H1 (cell line): ENCODE results near the gene CATSPERD. TPM values are rescaled to one million over a fixed set of nuclear protein-coding genes. Genes with fewer than 3 reads are reported as not detected.

ENCODE experiments used
- CTCF ChIA-PET: fragments of 300-600 bp; sonication (Branson Sonifier 250); formaldehyde crosslinking; loops from one replicate; lab custom pipeline; 2021; ENCODE audit not compliant: partially characterized antibody; lab: Charles Lee
- POLR2A ChIA-PET: fragments of 300-600 bp; sonication (Branson Sonifier 250); formaldehyde crosslinking; loops from one replicate; lab custom pipeline; 2021; ENCODE audit warnings: inconsistent platforms; ENCODE audit not compliant: partially characterized antibody; lab: Charles Lee
- DNase-seq, 2 experiments: peaks; one replicate each; pipeline versions ENCODE4 v3.0.0 to v3.0.0-alpha.2; 2010 to 2022; ENCODE audit warnings: low spot score in 2 of 2, low read depth in 1 of 2, mixed read lengths in 1 of 2
- FAIRE-seq: peaks from 2 replicates; lab custom pipeline; 2011; peaks lifted over from hg19 to GRCh38; lab: Jason Lieb, UNC
- H2AFZ ChIP-seq: 2 replicates; pipeline ENCODE4 v1.8.1; 2012; ENCODE audit warnings: low read length, inconsistent platforms
- H2AK5ac ChIP-seq: 2 replicates; pipeline ENCODE4 v1.6.1; 2013; ENCODE audit warnings: low read depth, low read length
- H2BK120ac ChIP-seq: replicated peaks from 2 replicates; pipeline ENCODE3; 2013; ENCODE audit warnings: low read depth, low read length, inconsistent platforms
- H2BK12ac ChIP-seq: 2 replicates; pipeline ENCODE4 v1.6.1; 2013; ENCODE audit warnings: low read depth, low read length
- H2BK15ac ChIP-seq: 2 replicates; pipeline ENCODE4 v1.6.1; 2013; ENCODE audit warnings: low read length
- H2BK20ac ChIP-seq: 2 replicates; pipeline ENCODE4 v1.6.1; 2013; ENCODE audit warnings: low read length
- H2BK5ac ChIP-seq: 2 replicates; pipeline ENCODE4 v1.6.1; 2013; ENCODE audit warnings: low read depth, low read length
- H3K14ac ChIP-seq: 2 replicates; pipeline ENCODE4 v1.6.1; 2013; ENCODE audit warnings: inconsistent platforms; ENCODE audit not compliant: insufficient read length
- H3K18ac ChIP-seq: 2 replicates; pipeline ENCODE4 v1.6.1; 2013; ENCODE audit warnings: low read length; ENCODE audit errors: extremely low read depth
- H3K23ac ChIP-seq: 2 replicates; pipeline ENCODE4 v1.6.1; 2013; ENCODE audit warnings: inconsistent platforms; ENCODE audit not compliant: insufficient read length
- H3K23me2 ChIP-seq: 2 replicates; pipeline ENCODE4 v1.6.1; 2013; ENCODE audit warnings: low read depth, low read length
- H3K27ac ChIP-seq: 2 replicates; pipeline ENCODE4 v1.6.1; 2011; ENCODE audit warnings: low read depth, low read length, inconsistent platforms
- H3K27me3 ChIP-seq, 4 experiments: replicated peaks in 1 of 4; 1 replicate in 1 of 4; 2 replicates in 3 of 4; pipeline versions ENCODE4 v1.6.1 to v1.8.1; 2011 to 2013; ENCODE audit warnings: low read length in 3 of 4, mild to moderate bottlenecking in 3 of 4, inconsistent platforms in 2 of 4, mixed read lengths in 2 of 4, moderate library complexity in 1 of 4; ENCODE audit not compliant: control insufficient read depth in 3 of 4, insufficient read depth in 3 of 4; ENCODE audit errors: extremely low read depth in 1 of 4
- H3K36me3 ChIP-seq, 4 experiments: 2 replicates each; pipeline versions ENCODE4 v1.6.1 to v1.8.1; 2011 to 2013; ENCODE audit warnings: mild to moderate bottlenecking in 4 of 4, low read length in 3 of 4, moderate library complexity in 2 of 4, control low read depth in 1 of 4, inconsistent platforms in 1 of 4; ENCODE audit not compliant: insufficient read depth in 4 of 4, control insufficient read depth in 2 of 4
- H3K4ac ChIP-seq: replicated peaks from 2 replicates; pipeline ENCODE3; 2013; ENCODE audit warnings: low read length, low read depth, mixed read lengths, inconsistent platforms; ENCODE audit not compliant: insufficient read length
- H3K4me1 ChIP-seq, 4 experiments: replicated peaks in 1 of 4; 1 replicate in 1 of 4; 2 replicates in 3 of 4; pipeline versions ENCODE4 v1.6.1 to v1.8.1; 2011 to 2013; ENCODE audit warnings: low read length in 3 of 4, inconsistent platforms in 2 of 4, mixed read lengths in 1 of 4; ENCODE audit not compliant: insufficient read depth in 4 of 4, control insufficient read depth in 3 of 4
- H3K4me2 ChIP-seq, 2 experiments: 2 replicates each; pipeline versions ENCODE4 v1.6.1 to v1.8.1; 2011 to 2013; ENCODE audit warnings: low read depth in 2 of 2, low read length in 2 of 2, control low read depth in 1 of 2, inconsistent platforms in 1 of 2, mild to moderate bottlenecking in 1 of 2; ENCODE audit not compliant: insufficient read depth in 1 of 2
- H3K4me3 ChIP-seq, 4 experiments: fragments of 200-600, 300-600 bp in 1 of 4; sonication (generic), shearing (Covaris generic), sonication (Bioruptor Twin) in 1 of 4; 2 replicates each; pipeline versions ENCODE4 v1.5.1 to v1.8.1; 2011 to 2016; ENCODE audit warnings: low read length in 4 of 4, low read depth in 3 of 4, control low read depth in 2 of 4, inconsistent platforms in 2 of 4, mild to moderate bottlenecking in 2 of 4, mixed read lengths in 1 of 4, moderate library complexity in 1 of 4; ENCODE audit not compliant: insufficient read depth in 2 of 4; ENCODE audit errors: extremely low read depth in 1 of 4
- H3K56ac ChIP-seq: replicated peaks from 2 replicates; pipeline ENCODE3; 2013; ENCODE audit warnings: low read depth, mild to moderate bottlenecking, mixed read lengths, low read length, inconsistent platforms; ENCODE audit not compliant: insufficient read length
- H3K79me1 ChIP-seq: 2 replicates; pipeline ENCODE4 v1.6.1; 2013; ENCODE audit warnings: low read depth, low read length, control low read depth
- H3K79me2 ChIP-seq, 2 experiments: 2 replicates each; pipeline versions ENCODE4 v1.6.1 to v1.8.1; 2012 to 2013; ENCODE audit warnings: low read length in 2 of 2, mild to moderate bottlenecking in 2 of 2, inconsistent platforms in 1 of 2; ENCODE audit not compliant: insufficient read depth in 2 of 2, control insufficient read depth in 1 of 2
- H3K9ac ChIP-seq, 4 experiments: replicated peaks in 1 of 4; 1 replicate in 1 of 4; 2 replicates in 3 of 4; pipeline versions ENCODE4 v1.6.1 to v1.8.1; 2011 to 2013; ENCODE audit warnings: low read depth in 3 of 4, low read length in 3 of 4, control low read depth in 2 of 4, mild to moderate bottlenecking in 2 of 4, moderate library complexity in 2 of 4, inconsistent platforms in 1 of 4; ENCODE audit errors: extremely low read depth in 1 of 4
- H3K9me3 ChIP-seq, 2 experiments: 2 replicates each; pipeline versions ENCODE4 v1.6.1 to v1.8.1; 2012 to 2013; ENCODE audit warnings: mild to moderate bottlenecking in 2 of 2, moderate library complexity in 2 of 2, control low read depth in 1 of 2, inconsistent platforms in 1 of 2, low read depth in 1 of 2, low read length in 1 of 2, mixed read lengths in 1 of 2; ENCODE audit not compliant: insufficient read depth in 2 of 2
- H4K20me1 ChIP-seq, 2 experiments: replicated peaks in 1 of 2; 2 replicates each; pipeline versions ENCODE3 to v1.8.1; 2011 to 2013; ENCODE audit warnings: inconsistent platforms in 2 of 2, low read length in 2 of 2, mild to moderate bottlenecking in 1 of 2; ENCODE audit not compliant: insufficient read depth in 2 of 2, control insufficient read depth in 1 of 2
- H4K5ac ChIP-seq: 2 replicates; pipeline ENCODE4 v1.6.1; 2013; ENCODE audit warnings: low read length, low read depth, mixed read lengths, inconsistent platforms; ENCODE audit not compliant: insufficient read length
- H4K8ac ChIP-seq: 2 replicates; pipeline ENCODE4 v1.8.0; 2013; ENCODE audit warnings: mild to moderate bottlenecking, moderate library complexity, low read length, inconsistent platforms; ENCODE audit not compliant: insufficient read depth; ENCODE audit errors: extremely low read depth
- H4K91ac ChIP-seq: replicated peaks from 2 replicates; pipeline ENCODE3; 2013; ENCODE audit warnings: low read length, mixed read lengths, inconsistent platforms; ENCODE audit not compliant: insufficient read length
- BACH1 ChIP-seq: IDR thresholded peaks from 2 replicates; pipeline ENCODE4 v1.6.1; 2012; ENCODE audit warnings: low read length, improper control_type of control experiment
- JUND ChIP-seq: IDR thresholded peaks from 2 replicates; pipeline ENCODE4 v1.6.1; 2011; ENCODE audit warnings: mild to moderate bottlenecking, improper control_type of control experiment, low read length
- WGBS, 2 experiments: shearing (Covaris generic) in 1 of 2; methylation state at CpG; one replicate each; pipeline versions ENCODE4 v1.1.6 to v1.1.7; 2013 to 2015; ENCODE audit warnings: low lambda C conversion rate in 2 of 2, mixed read lengths in 2 of 2, inconsistent platforms in 1 of 2, low coverage in 1 of 2, missing lambda C conversion rate in 1 of 2; ENCODE audit not compliant: insufficient replicate concordance in 2 of 2, insufficient coverage in 1 of 2, insufficient read length in 1 of 2; ENCODE audit errors: extremely low coverage in 1 of 2, missing lambda C conversion rate in 1 of 2; 5-methylcytosine and 5-hydroxymethylcytosine counted together
- polyA plus RNA-seq, 7 experiments: library from polyadenylated mRNA; depleted of rRNA in 3 of 7; stranded (reverse) in 5 of 7; unstranded in 2 of 7; fragments of >200 nt in 5 of 7; fragments of 200-250 nt in 2 of 7; gene quantifications; 1 replicate in 5 of 7; 2 replicates in 1 of 7; 4 replicates in 1 of 7; pipeline versions ENCODE4 v1.2.1 to v1.2.3, GENCODE V29; 2011 to 2013; ENCODE audit warnings: missing spikeins in 2 of 7, mixed read lengths in 2 of 7
- total RNA-seq: library from RNA; stranded (reverse); fragmentation: NEBNext Ultra II Directional; extraction: Animal tissue kit (Norgen Biotek cat#: 25700); gene quantifications from 2 replicates; pipeline ENCODE4 v1.2.1, GENCODE V29; 2021

CATSPERD gene
- total and polyA plus RNA-seq, 2 of the 8 experiments (the other 6 are each of a cell fraction or from before 2014, with no cell fraction given): 0.12 TPM; not detected in 1

- 94% methylated on average over 7 of the region's 8 CpGs; no CpG with 5 or more reads in 1 of the 2 experiments for WGBS, 2 experiments
- H3K36me3 ChIP-seq: peaks cover 12 to 27% (median 20%) of the 10 kb centered on the region in 4 experiments
- no peak overlapping the region for H2AK5ac ChIP-seq
- no peak overlapping the region for H2BK15ac ChIP-seq
- ChIA-PET CTCF (interaction anchor here (1.2 to 4.0 kb wide), 2 partner anchors 10 to 28 kb away, joined by 3 to 17 read pairs; partner anchors contain the start of gene RPL36), POLR2A (interaction anchor here (0.7 to 22.4 kb wide), 9 partner anchors 9 to 96 kb away, joined by 3 to 620 read pairs (median 18); partner anchors contain the start of genes DUS3L, RPL36, SAFB and SAFB2)
- H3K27me3 ChIP-seq: no peaks in the 10 kb centered on the region
- peaks cover 13% of the 10 kb centered on the region for H3K79me1 ChIP-seq
- H3K56ac ChIP-seq: no peak overlapping the region
- peaks cover 10 to 13% of the 10 kb centered on the region in 2 experiments for H4K20me1 ChIP-seq
- FAIRE-seq: no peak
- no peak overlapping the region; a peak in 1 of 7 replicates for H3K9ac ChIP-seq
- no peak overlapping the region for H3K23ac ChIP-seq
- no peak overlapping the region for H3K14ac ChIP-seq
- no peaks in the 10 kb centered on the region for H3K9me3 ChIP-seq
- no peak overlapping the region for H2BK12ac ChIP-seq
- peaks cover 34 to 49% of the 10 kb centered on the region in 2 experiments for H3K79me2 ChIP-seq
- H2BK20ac ChIP-seq: no peak overlapping the region
- H2BK120ac ChIP-seq: no peak overlapping the region
- TF ChIP-seq BACH1 (no peak), JUND (no peak)
- no peak overlapping the region for H4K5ac ChIP-seq
- no peak overlapping the region for H2BK5ac ChIP-seq
- H4K8ac ChIP-seq: no peak overlapping the region
- H3K27ac ChIP-seq: no peak overlapping the region; the same call in 1 of the 2 replicates
- no peaks in the 10 kb centered on the region; a peak in 2 of 7 replicates for H3K4me1 ChIP-seq
- H3K4me3 ChIP-seq: no peak overlapping the region
- H3K4me2 ChIP-seq: peak overlapping the region; percentile 37 to 55; a peak in 2 of 4 replicates
- H3K18ac ChIP-seq: no peak overlapping the region
- no peak overlapping the region for H3K4ac ChIP-seq
- no peak overlapping the region for H2AFZ ChIP-seq
- DNase-seq: no peak
- H3K23me2 ChIP-seq: peaks cover 7% of the 10 kb centered on the region
- H4K91ac ChIP-seq: no peak overlapping the region
Measured at GRCh38 chr19:5717215-5717935, 3.1 kb upstream of the CATSPERD start.
